Sigmoid colon (tissue), 7 donors: ENCODE measurements around the gene FBXO9. TPM values are rescaled to one million over a fixed set of nuclear protein-coding genes. Genes with fewer than 3 reads are reported as not detected.
"Not testable (repeated sequence)": the region's sequence is repeated elsewhere in the genome, so short reads cannot be mapped to it uniquely, and the experiment has no call there.

ENCODE experiments used
- DNase-seq: peaks from one replicate; pipeline ENCODE4 v3.0.0-alpha.2; 2019
- H3K27ac ChIP-seq, 4 donors: fragments of 200-600 bp; sonication (generic); one replicate each; pipeline ENCODE4 v1.5.1; 2016 to 2019; ENCODE audit warnings: mild to moderate bottlenecking in 1 of 4
- H3K27me3 ChIP-seq, 3 donors: fragments of 200-600 bp; sonication (generic); one replicate each; pipeline ENCODE4 v1.5.1; 2019; ENCODE audit warnings: mild to moderate bottlenecking in 1 of 3
- H3K36me3 ChIP-seq, 4 donors: fragments of 200-600 bp; sonication (generic); one replicate each; pipeline ENCODE4 v1.5.1; 2016 to 2019
- H3K4me1 ChIP-seq, 4 donors: fragments of 200-600 bp; sonication (generic); one replicate each; pipeline ENCODE4 v1.5.1; 2017 to 2019
- H3K4me3 ChIP-seq, 4 donors: fragments of 200-600 bp; sonication (generic); one replicate each; pipeline ENCODE4 v1.5.1; 2017 to 2019; ENCODE audit warnings: mild to moderate bottlenecking in 2 of 4, moderate library complexity in 1 of 4
- H3K9me3 ChIP-seq, 4 donors: fragments of 200-600 bp in 3 of 4; sonication (generic) in 3 of 4; one replicate each; pipeline versions ENCODE4 v1.5.1 to v1.6.1; 2013 to 2019
- EP300 ChIP-seq, 4 donors: sonication (generic); formaldehyde crosslinking; IDR thresholded peaks; one replicate each; pipeline ENCODE4 v1.6.1; 2017; ENCODE audit warnings: antibody characterized with exemption in 4 of 4
- POLR2A ChIP-seq, 2 donors: fragments of 450-650 bp; IDR thresholded peaks; one replicate each; pipeline ENCODE4 v1.6.1; 2016; ENCODE audit warnings: antibody characterized with exemption in 2 of 2, mild to moderate bottlenecking in 2 of 2, moderate library complexity in 2 of 2
- POLR2AphosphoS5 ChIP-seq, 4 donors: sonication (generic); formaldehyde crosslinking; IDR thresholded peaks; one replicate each; pipeline ENCODE4 v1.6.1; 2017; ENCODE audit warnings: antibody characterized with exemption in 4 of 4
- WGBS, 2 donors: extraction: QIAGEN DNeasy Blood & Tissue Kit; methylation state at CpG; one replicate each; pipeline ENCODE4 v1.1.7; 2013; 5-methylcytosine and 5-hydroxymethylcytosine counted together
- intact Hi-C: fragments of 100-400 bp; cut with DNase I; formaldehyde crosslinking; loops from one replicate; pipeline ENCODE4 v1.15.1; 2023
- polyA plus RNA-seq, 3 donors: library from polyadenylated mRNA; stranded (reverse); fragments of 200-250 nt; gene quantifications; one replicate each; pipeline ENCODE4 v1.2.3, GENCODE V29; 2013
- total RNA-seq, 4 donors: library from RNA; depleted of rRNA; stranded (reverse); fragments of >200 nt; gene quantifications; one replicate each; pipeline ENCODE4 v1.1.0, GENCODE V29; 2016
- TF ChIP-seq, protein P1 (sequence below), 4 experiments: fragments of 450-650 bp in 3 of 4; fragments of 200-600 bp in 1 of 4; IDR thresholded peaks; one replicate each; pipeline ENCODE4 v1.5.1; 2016 to 2019; ENCODE audit warnings: antibody characterized with exemption in 4 of 4, mild to moderate bottlenecking in 3 of 4, moderate library complexity in 2 of 4
- donor health status: healthy with polysubstance abuse.
- donor health status: Bipolar disorder and iron deficiency.
- donor health status: healthy.

Gene FBXO9
- total and polyA plus RNA-seq, 7 donors: 22.4 to 63.1 (median 41.9) TPM

DNA sequence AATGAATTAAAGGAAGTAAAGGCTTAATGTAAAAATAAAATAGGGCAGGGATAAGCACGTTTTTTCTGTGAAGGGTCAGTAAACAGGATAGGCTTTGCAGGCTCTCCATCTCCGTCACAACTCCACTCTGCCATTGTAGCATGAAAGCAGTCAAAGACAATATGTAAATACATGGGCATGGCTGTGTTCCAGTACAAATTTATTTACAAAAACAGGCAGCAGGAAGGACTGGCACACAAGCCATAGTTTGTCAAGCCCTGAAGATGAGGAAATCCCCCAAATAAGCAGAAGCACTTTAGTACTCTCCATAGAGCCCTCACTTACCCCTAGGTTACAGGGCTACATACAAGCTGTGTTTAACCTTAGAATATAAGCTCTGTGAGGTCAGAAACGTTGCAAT lies 8.9 kb upstream of the FBXO9 start:
- no peaks in the 10 kb centered on the region for H3K9me3 ChIP-seq
- 23 to 60% methylated on average over 3 of the region's 3 CpGs for WGBS, 2 donors
- H3K36me3 ChIP-seq: peaks cover 0 to 5% (median 2%) of the 10 kb centered on the region in 4 donors
- TF ChIP-seq EP300 (IDR thresholded peaks at IDR 0.05): no peak
- TF ChIP-seq POLR2AphosphoS5 (IDR thresholded peaks at IDR 0.05): no peak
- TF ChIP-seq, protein P1, sequence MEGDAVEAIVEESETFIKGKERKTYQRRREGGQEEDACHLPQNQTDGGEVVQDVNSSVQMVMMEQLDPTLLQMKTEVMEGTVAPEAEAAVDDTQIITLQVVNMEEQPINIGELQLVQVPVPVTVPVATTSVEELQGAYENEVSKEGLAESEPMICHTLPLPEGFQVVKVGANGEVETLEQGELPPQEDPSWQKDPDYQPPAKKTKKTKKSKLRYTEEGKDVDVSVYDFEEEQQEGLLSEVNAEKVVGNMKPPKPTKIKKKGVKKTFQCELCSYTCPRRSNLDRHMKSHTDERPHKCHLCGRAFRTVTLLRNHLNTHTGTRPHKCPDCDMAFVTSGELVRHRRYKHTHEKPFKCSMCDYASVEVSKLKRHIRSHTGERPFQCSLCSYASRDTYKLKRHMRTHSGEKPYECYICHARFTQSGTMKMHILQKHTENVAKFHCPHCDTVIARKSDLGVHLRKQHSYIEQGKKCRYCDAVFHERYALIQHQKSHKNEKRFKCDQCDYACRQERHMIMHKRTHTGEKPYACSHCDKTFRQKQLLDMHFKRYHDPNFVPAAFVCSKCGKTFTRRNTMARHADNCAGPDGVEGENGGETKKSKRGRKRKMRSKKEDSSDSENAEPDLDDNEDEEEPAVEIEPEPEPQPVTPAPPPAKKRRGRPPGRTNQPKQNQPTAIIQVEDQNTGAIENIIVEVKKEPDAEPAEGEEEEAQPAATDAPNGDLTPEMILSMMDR (IDR thresholded peaks at IDR 0.05): no peak
- no peak for TF ChIP-seq POLR2A (IDR thresholded peaks at IDR 0.05)
- H3K4me3 ChIP-seq: no peak overlapping the region
- no peaks in the 10 kb centered on the region for H3K27me3 ChIP-seq
- intact Hi-C loops: no loop called here
- peaks cover 0 to 66% (median 47%) of the 10 kb centered on the region in 4 donors for H3K4me1 ChIP-seq
- no peak for DNase-seq
- H3K27ac ChIP-seq: no peak overlapping the region

DNA sequence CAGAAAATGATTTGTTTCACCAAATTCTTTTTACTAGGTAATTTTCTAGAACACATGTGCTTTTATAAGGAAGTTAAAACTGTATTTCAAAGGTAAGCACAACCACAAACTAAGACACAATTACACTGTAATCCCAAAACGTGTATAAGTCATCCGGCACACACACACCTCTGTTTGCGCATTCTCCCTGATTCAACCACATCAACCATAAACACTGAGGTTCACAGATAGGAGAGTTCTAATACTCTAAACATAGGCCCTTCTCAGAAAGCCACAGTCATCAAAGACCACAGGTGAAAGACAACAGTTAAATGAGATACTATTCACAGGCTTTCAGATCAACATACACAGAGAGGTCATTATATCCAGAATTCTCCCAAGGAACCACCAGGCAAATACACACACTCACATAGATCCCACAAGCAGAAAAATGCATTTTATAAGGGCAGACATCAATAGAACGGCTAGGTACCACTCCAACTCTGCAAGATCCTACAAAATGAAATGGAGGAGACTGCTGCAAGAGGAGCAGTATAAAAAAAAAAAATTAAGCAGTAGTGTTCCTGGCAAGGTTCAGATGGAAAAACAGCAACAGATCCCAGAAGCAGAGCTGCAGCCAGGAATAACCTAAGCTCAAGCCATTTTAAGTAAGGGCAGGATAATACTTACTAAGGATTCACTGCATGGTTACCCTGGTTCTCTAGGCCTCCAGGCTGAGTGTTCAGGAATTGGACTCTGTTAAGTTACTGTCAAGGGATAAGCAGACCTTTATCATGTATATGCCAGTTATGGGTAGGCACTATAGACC lies 6.6 kb upstream of the FBXO9 start:
- H3K27me3 ChIP-seq: no peaks in the 10 kb centered on the region
- intact Hi-C loops: no loop called here
- no peak for DNase-seq
- no peaks in the 10 kb centered on the region for H3K9me3 ChIP-seq
- H3K27ac ChIP-seq: peak overlapping the region; percentile 24 to 94 (median 73)
- peaks cover 0 to 66% (median 55%) of the 10 kb centered on the region in 4 donors for H3K4me1 ChIP-seq
- H3K4me3 ChIP-seq: peak overlapping the region in 2 of 4 donors; percentile 3 to 70
- TF ChIP-seq EP300 (IDR thresholded peaks at IDR 0.05) (no peak), POLR2AphosphoS5 (IDR thresholded peaks at IDR 0.05) (no peak), POLR2A (IDR thresholded peaks at IDR 0.05) (no peak)
- TF ChIP-seq, protein P1 (IDR thresholded peaks at IDR 0.05): no peak
- H3K36me3 ChIP-seq: no peaks in the 10 kb centered on the region
- WGBS, 2 donors: 29 to 64% methylated on average over 4 of the region's 4 CpGs

DNA sequence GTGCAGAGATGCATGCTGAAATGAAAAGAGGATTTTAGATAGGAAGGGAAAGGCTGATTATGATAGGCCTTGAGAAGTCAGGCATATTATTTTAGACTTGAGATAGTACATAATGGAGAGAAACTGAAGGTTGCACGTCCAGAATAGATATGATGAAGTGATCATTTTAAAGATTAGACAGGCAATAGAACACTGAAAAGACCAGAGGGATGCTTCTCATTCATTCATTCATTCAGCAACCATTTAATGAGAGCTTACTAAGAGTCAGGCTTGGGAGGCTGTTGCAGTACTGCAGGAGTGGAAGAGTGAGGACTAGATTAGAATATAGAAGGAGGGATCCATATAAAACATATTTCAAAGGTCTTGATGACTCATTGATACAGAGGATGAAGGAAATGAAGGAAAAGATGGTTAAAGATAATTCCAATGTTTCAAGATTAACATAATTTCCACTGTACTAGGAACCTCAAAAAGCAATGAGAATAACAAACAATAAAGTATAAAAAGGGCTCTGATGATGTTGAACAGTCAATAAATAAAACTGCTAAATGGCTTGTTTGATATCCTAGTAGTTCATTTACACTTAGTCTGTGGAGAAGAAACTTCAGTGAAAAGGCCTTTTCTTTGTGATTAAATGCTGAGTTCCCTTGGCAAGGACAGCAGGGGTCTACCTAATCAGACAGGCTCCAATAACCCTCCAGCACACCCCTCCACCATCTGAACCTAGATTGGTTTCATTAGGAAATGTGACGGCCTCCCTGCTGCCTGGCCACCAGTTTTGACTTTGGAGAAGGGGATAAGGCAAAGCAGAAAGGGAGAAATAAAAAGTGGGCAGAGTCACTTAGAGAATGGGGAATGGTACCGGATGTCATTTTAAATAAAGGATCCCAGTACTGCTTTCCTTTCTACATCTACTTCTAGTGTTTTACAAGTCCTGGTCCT lies 5.3 kb upstream of the FBXO9 start:
- TF ChIP-seq POLR2AphosphoS5 (IDR thresholded peaks at IDR 0.05): no peak
- TF ChIP-seq, protein P1 (IDR thresholded peaks at IDR 0.05): no peak
- TF ChIP-seq POLR2A (IDR thresholded peaks at IDR 0.05): no peak
- no peak for TF ChIP-seq EP300 (IDR thresholded peaks at IDR 0.05)
- DNase-seq: no peak
- H3K36me3 ChIP-seq: no peaks in the 10 kb centered on the region
- H3K4me1 ChIP-seq: peaks cover 0 to 62% (median 56%) of the 10 kb centered on the region in 4 donors
- intact Hi-C loops: no loop called here
- no peaks in the 10 kb centered on the region for H3K27me3 ChIP-seq
- H3K9me3 ChIP-seq: no peaks in the 10 kb centered on the region
- 28 to 60% methylated on average over 3 of the region's 3 CpGs for WGBS, 2 donors
- peak overlapping the region; percentile 53 to 96 (median 94) for H3K27ac ChIP-seq
- peak overlapping the region; percentile 70 to 92 (median 88) for H3K4me3 ChIP-seq

DNA sequence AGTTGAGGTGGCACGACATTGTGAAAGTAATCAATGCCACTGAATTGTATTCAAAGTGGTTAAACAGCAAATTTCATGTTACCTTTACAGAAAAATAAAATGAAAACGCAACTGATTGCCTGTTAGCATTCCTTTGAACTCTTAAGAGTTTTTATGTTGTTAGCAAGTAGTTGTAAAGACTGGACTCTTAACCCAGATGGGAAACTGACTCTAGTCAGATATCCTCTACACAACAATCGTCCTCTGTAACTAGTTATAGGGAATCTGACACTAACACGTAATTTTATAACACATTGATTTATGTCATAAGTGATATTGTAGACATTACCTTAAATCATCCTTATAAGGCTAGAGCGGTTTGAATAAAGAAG lies 3.0 kb upstream of the FBXO9 start:
- DNase-seq: no peak
- no peaks in the 10 kb centered on the region for H3K27me3 ChIP-seq
- H3K27ac ChIP-seq: peak overlapping the region; percentile 93 to 96 (median 94)
- peaks cover 0 to 57% (median 46%) of the 10 kb centered on the region in 4 donors for H3K4me1 ChIP-seq
- intact Hi-C loops: no loop called here
- H3K4me3 ChIP-seq: peak overlapping the region; percentile 70 to 92 (median 88)
- no peaks in the 10 kb centered on the region for H3K36me3 ChIP-seq
- no peaks in the 10 kb centered on the region for H3K9me3 ChIP-seq
- 6 to 24% methylated on average over 5 of the region's 5 CpGs for WGBS, 2 donors
- TF ChIP-seq POLR2AphosphoS5 (IDR thresholded peaks at IDR 0.05) (no peak), POLR2A (IDR thresholded peaks at IDR 0.05) (no peak), EP300 (IDR thresholded peaks at IDR 0.05) (no peak)
- TF ChIP-seq, protein P1 (IDR thresholded peaks at IDR 0.05): no peak

DNA sequence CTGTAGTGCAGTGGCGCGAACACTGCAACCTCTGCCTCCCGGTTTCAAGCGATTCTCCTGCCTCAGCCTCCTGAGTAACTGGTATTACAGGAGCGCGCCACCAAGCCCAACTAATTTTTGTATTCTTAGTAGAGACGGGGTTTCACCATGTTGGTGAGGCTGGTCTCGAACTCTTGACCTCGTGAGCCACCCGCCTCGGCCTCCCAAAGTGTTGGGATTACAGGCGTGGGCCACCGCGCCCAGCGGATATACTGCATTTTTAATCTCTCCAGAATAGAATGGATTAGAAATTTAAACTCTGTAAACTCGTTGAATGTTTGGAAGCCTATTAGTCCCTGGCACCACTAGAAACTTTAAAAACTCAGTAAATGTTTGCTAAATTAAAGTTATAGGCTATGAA lies 949 bp upstream of the FBXO9 start:
- 52 to 72% methylated on average over 16 of the region's 16 CpGs for WGBS, 2 donors

More for the DNA sequence above, 949 bp upstream of the FBXO9 start:
- DNase-seq, H3K27me3 ChIP-seq, H3K36me3 ChIP-seq, H3K9me3 ChIP-seq, intact Hi-C loops: not testable (repeated sequence)
- peak overlapping the region in 3 of 4 donors; percentile 95 to 97 (median 96) for H3K27ac ChIP-seq
- peaks cover 0 to 54% (median 44%) of the 10 kb centered on the region in 4 donors for H3K4me1 ChIP-seq
- peak overlapping the region in 2 of 4 donors; percentile 75 to 77 for H3K4me3 ChIP-seq
